GM12878 (cell line): Measurements from ENCODE around the gene GDNF.

ENCODE experiments used
- BCL11A ChIP-seq: IDR thresholded peaks from 2 replicates; pipeline ENCODE4 v1.6.1; 2011; ENCODE audit warnings: low read depth, low read length
- CREB1 ChIP-seq: IDR thresholded peaks from 2 replicates; pipeline ENCODE4 v1.6.1; 2012; ENCODE audit warnings: low read depth, mild to moderate bottlenecking, inconsistent platforms
- GABPA ChIP-seq: IDR thresholded peaks from 2 replicates; pipeline ENCODE4 v1.6.1; 2014; ENCODE audit warnings: antibody characterized with exemption, low read depth, mild to moderate bottlenecking, inconsistent platforms
- POLR2A ChIP-seq: IDR thresholded peaks from 2 replicates; pipeline ENCODE4 v1.6.1; 2011; ENCODE audit warnings: low read depth, mild to moderate bottlenecking, low read length
- POLR2AphosphoS2 ChIP-seq: IDR thresholded peaks from 2 replicates; pipeline ENCODE4 v1.6.1; 2011; ENCODE audit warnings: low read depth, mild to moderate bottlenecking, low read length, improper control_type of control experiment, moderate library complexity

- no peak for TF ChIP-seq POLR2AphosphoS2
- TF ChIP-seq POLR2A = no peak
- TF ChIP-seq GABPA = no peak
- TF ChIP-seq CREB1 = no peak
- TF ChIP-seq BCL11A = no peak
Observed at GRCh38 chr5:37882636-37883035, 42.8 kb upstream of the GDNF start.
